ENCODE results near the gene HDAC1. TPM values are rescaled to one million over a fixed set of nuclear protein-coding genes. Genes with fewer than 3 reads are reported as not detected.

The HDAC1 gene
- total RNA-seq, 2 donors from 2014 or later = 21.8 to 28.0 TPM

DNA sequence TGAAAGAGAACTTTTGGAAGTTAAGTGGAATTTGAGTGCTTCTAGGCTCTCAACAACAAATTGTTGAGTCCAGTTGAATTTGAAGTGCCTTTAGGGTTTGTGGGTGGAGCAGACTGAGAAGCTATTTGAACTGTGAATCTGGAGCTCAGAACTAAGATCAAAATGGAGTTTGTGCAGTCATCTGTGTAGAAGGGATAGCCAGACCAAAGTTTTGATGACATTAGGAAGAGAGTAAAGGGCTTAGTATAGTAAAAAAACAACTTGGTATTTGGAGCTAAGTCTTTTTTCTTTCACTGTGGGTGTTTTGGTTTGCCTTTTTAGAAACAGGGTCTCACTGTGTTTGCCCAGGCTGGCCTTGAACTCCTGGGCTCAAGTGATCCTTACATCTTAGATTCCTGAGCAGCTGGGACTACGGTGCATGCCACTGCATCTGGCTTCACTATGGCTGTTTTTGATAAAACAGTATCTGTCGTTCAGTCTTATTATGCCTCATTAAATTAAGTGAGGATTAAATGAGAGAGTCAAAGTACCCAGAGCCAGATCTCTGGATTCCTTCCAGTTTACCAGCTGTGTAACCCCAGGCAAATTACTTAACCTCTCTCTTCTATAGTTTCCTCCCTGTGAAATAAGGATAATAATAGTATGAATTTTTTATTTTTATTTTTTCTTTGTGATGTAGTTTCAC, 20.0 kb downstream of the HDAC1 start:
- Histone ChIP-seq H3K4me3 (no peak overlapping the region), H3K27me3 (no peaks in the 10 kb centered on the region), H3K27ac (no peak overlapping the region), H3K4me1 (peaks cover 0 to 7% of the 10 kb centered on the region in 2 donors), H3K9me3 (no peaks in the 10 kb centered on the region), H3K36me3 (peaks cover under 1% of the 10 kb centered on the region)
- DNase-seq (ENCODE audit: low spot score) = no peak
- TF ChIP-seq, protein P1, sequence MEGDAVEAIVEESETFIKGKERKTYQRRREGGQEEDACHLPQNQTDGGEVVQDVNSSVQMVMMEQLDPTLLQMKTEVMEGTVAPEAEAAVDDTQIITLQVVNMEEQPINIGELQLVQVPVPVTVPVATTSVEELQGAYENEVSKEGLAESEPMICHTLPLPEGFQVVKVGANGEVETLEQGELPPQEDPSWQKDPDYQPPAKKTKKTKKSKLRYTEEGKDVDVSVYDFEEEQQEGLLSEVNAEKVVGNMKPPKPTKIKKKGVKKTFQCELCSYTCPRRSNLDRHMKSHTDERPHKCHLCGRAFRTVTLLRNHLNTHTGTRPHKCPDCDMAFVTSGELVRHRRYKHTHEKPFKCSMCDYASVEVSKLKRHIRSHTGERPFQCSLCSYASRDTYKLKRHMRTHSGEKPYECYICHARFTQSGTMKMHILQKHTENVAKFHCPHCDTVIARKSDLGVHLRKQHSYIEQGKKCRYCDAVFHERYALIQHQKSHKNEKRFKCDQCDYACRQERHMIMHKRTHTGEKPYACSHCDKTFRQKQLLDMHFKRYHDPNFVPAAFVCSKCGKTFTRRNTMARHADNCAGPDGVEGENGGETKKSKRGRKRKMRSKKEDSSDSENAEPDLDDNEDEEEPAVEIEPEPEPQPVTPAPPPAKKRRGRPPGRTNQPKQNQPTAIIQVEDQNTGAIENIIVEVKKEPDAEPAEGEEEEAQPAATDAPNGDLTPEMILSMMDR (IDR thresholded peaks at IDR 0.05) = no peak

DNA sequence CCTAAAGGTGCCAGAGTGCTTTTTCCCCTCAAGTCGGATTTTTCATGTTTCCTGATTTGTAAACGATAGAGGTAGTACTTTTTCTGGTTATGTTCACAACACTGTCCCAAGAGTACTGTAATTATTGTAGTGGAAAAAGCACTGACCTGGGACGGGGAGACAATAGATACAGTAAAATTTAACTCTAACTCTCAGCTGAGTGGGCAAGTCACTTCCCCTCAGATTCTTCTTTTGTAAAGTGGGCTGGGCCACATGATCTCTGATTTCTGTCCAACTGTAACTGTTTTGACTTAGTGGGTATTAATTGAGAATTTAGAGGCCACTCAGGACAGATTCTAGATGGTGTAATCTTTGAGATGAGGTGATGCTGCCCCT, 25.0 kb downstream of the HDAC1 start:
- H3K9me3 ChIP-seq = no peaks in the 10 kb centered on the region
- H3K4me1 ChIP-seq = peaks cover 0 to 12% of the 10 kb centered on the region in 2 donors
- H3K27ac ChIP-seq = no peak overlapping the region
- no peaks in the 10 kb centered on the region for H3K27me3 ChIP-seq
- peaks cover 19% of the 10 kb centered on the region for H3K36me3 ChIP-seq
- DNase-seq (ENCODE audit: low spot score) = no peak
- H3K4me3 ChIP-seq = no peak overlapping the region
- TF ChIP-seq, protein P1 (IDR thresholded peaks at IDR 0.05) = no peak

DNA sequence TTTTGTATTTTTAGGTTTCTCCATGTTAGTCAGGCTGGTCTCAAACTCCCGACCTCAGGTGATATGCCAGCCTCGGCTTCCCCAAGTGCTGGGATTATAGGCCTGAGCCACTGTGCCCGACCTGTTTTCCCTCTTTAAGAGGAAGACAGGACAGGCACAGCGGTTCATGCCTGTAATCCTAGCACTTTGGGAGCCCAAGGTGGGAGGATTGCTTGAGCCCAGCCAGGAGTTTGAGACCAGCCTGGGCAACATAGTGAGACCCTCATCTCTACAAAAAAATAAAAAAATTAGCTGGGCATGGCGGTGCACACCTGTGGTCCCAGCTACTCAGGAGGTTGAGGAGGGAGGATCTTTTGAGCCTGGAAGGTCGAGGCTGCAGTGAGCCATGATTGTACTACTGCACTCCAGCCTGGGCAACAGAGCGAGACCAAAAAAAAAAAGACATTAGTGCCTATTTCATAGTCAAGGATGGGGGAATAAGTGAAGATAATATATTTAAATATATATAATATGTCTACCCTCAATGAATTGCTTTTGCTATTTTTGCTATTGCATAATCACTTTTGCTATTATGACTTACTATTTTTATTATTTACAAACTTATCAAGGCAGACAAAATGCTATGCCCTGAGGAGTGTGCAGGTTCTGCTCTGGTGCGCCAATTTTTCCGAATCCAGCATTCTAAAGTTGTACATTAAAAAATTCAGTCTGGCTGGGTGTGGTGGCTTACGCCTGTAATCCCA, 26.4 kb downstream of the HDAC1 start:
- TF ChIP-seq, protein P1 (IDR thresholded peaks at IDR 0.05) = no peak
- H3K36me3 ChIP-seq = peaks cover 19% of the 10 kb centered on the region
- H3K9me3 ChIP-seq = no peaks in the 10 kb centered on the region
- no peak overlapping the region for H3K27ac ChIP-seq
- no peak for DNase-seq (ENCODE audit: low spot score)
- no peaks in the 10 kb centered on the region for H3K27me3 ChIP-seq
- H3K4me3 ChIP-seq = no peak overlapping the region
- peaks cover 0 to 12% of the 10 kb centered on the region in 2 donors for H3K4me1 ChIP-seq

DNA sequence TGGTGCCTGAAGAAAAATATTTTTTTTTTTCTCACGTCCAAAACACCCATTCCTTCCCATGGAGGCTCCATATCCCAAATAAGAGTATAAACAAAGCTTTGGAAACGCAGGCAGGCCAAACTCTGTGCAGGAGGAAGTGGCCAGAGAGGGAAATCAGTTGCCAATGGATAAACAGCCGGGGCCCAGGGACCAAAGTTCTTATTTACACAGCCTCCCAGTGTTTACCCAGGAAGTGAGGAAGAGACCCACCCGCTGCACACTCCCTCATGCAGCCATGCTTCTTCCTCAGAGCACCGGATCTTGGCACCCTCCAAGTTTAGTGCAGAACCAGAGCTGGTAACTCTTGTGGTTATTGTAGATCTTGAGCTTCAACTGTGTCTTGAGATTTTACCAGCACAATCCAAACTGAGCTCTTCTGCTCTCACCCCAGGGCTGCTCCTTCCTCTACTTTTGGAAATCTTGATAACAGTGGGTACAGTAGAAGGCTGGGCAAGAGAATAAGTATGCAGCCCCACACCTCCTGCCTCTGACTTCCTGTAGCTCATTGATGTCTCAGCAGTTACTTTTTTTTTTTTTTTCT, 29.9 kb downstream of the HDAC1 start:
- H3K9me3 ChIP-seq = no peaks in the 10 kb centered on the region
- H3K27me3 ChIP-seq = no peaks in the 10 kb centered on the region
- no peak for DNase-seq (ENCODE audit: low spot score)
- peaks cover 20% of the 10 kb centered on the region for H3K36me3 ChIP-seq
- TF ChIP-seq, protein P1 (IDR thresholded peaks at IDR 0.05) = no peak
- peaks cover 0 to 5% of the 10 kb centered on the region in 2 donors for H3K4me1 ChIP-seq
- no peak overlapping the region for H3K4me3 ChIP-seq
- H3K27ac ChIP-seq = no peak overlapping the region

DNA sequence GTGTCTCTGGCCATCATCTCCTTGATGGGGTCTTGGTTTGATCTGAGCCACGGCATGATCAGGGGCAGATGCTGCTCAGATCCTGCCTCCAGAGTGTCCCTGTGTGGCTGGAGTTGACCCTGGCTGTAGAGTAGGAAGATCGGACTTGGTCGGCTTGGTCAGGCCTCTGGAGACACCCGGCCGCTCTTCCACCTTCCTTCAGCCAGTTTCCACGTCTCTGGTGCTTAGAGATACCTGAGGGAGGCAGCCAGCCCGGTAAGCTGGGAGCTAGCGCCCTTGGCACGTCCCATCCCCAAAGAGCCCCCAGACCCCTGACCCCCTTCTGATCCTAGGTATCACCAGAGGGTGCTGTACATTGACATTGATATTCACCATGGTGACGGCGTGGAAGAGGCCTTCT, 35.3 kb downstream of the HDAC1 start:
- TF ChIP-seq, protein P1 (IDR thresholded peaks at IDR 0.05) = no peak
- Histone ChIP-seq H3K9me3 (no peaks in the 10 kb centered on the region), H3K27me3 (no peaks in the 10 kb centered on the region), H3K36me3 (peaks cover 43% of the 10 kb centered on the region), H3K4me1 (no peaks in the 10 kb centered on the region), H3K4me3 (no peak overlapping the region), H3K27ac (no peak overlapping the region)
- DNase-seq (ENCODE audit: low spot score) = no peak
